HG02798 (cell line): ENCODE data around the gene GJC2.
"Not testable (repeated sequence)": the region's sequence is repeated elsewhere in the genome, so short reads cannot be mapped to it uniquely, and the experiment has no call there.

Experiments used
- ATAC-seq: cut with Tn5 transposase; IDR thresholded peaks from one replicate; pipeline ENCODE4 v1.9.1; 2021; ENCODE audit warnings: mild to moderate bottlenecking; ENCODE audit not compliant: unreplicated experiment, poor library complexity

Gene GJC2

GRCh38 chr1:228181645-228182034, 31.9 kb downstream of the GJC2 start:
- no peak for ATAC-seq

GRCh38 chr1:228182296-228183030, 32.7 kb downstream of the GJC2 start:
- ATAC-seq = no peak

DNA sequence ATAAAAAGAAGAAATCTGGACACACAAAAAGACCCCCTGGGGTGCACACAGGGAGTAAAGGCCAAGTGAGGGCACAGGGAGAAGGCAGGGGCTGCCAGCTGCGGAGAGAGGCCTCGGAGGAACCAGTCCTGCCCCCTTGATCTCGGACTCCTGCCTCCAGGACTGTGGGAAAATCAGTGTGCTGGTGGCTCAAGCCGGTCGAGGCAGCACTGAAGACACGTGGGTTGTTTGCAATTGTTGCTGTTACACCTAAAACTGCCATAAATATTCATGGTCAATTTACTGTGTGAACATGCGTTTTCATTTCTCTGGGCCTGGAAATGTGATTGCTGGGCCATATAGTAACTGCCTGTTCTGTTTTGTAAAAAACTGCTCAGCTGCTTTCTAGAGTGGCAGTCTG, 34.4 kb downstream of the GJC2 start:
- no peak for ATAC-seq

GRCh38 chr1:228185641-228185965, 35.9 kb downstream of the GJC2 start:
- no peak for ATAC-seq

DNA sequence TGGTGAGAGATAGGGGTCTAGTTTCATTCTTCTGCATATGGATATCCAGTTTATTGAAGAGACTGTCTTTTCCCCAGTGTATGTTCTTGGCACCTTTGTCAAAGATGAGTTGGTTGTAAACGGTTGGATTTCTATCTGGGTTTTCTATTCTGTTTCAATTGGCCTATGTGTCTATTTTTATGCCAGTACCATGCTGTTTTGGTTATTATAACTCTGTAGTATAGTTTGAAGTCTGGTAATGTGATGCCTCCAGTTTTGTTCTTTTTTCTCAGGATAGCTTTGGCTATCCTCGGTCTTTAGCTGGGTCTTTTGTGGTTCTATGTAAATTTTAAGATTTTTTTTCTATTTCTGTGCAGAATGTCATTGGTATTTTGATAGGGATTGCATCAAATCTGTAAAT, 38.5 kb downstream of the GJC2 start:
- ATAC-seq = not testable (repeated sequence)

GRCh38 chr1:228190182-228190581, 40.5 kb downstream of the GJC2 start:
- ATAC-seq = no peak

DNA sequence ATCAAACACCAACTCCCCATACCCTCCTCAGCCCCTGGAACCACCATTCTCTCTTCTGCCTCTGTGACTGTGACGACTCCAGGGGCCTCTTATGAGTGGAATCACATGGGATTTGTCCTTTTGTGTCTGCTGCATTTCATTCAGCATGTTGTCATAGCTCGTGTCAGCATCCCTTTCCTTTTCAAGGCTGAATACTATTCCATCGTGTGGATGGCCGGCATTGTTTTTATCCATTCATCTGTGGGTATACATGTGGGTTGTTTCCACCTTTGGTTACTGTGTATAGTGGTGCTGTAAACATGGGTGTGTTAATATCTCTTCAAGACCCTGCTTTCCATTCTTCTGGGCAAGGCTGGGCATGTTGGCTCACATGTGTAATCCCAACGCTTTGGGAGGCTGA, 41.0 kb downstream of the GJC2 start:
- ATAC-seq = no peak

DNA sequence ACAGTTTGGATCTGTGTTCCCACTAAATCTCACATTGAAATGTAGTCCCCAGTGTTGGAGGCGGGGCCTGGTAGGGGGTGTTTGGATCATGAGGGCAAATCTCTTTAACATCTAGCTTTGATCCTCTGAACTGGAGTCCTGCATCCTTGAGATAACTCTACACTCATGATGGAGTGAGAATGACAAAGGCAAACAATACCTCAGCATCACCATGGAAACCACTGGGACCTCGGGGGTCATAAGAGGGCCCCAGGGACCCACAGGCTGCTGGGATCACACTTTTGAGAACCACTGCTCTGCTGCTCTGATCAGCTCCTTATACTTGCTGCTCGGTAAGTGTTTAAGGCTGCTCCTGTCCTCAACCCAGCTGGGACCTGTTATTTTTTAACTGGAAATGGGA, 44.7 kb downstream of the GJC2 start:
- ATAC-seq = no peak

GRCh38 chr1:228194921-228195812, 45.4 kb downstream of the GJC2 start:
- ATAC-seq = no peak

- ATAC-seq = no peak
Observed at GRCh38 chr1:228197555-228198147, 47.9 kb downstream of the GJC2 start.

DNA sequence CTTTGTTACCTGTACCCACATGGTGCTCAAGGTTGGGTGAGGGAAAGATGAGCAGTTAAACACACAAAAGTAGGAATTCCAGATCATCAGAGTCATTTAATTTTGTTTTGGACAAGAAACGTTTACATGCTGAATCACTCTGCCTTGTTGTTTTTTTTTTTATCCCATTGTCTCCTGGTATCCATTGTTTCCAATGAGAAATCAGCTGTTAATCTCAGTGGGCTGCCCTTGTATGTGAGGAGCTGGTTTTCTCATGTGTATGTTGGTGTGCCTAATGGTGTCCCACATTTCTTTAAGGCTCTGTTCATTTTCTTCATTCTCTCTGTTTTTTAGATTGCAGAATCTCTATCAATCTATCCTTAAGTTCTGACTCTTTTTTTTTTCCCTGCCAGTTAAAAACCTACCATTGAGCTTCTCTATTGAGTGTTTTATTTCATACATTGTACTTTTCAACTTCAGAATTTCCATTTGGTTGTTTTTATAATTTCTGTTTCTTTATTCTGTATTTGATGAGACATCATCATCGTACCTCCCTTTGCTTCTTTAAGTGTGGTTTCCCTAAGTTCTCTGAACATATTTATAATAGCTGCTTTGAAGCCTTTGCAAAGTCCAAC, 49.4 kb downstream of the GJC2 start:
- no peak for ATAC-seq

- no peak for ATAC-seq
Observed at GRCh38 chr1:228204958-228205357, 55.2 kb downstream of the GJC2 start.

- ATAC-seq = no peak
Observed at GRCh38 chr1:228205526-228206436, 56.1 kb downstream of the GJC2 start.

DNA sequence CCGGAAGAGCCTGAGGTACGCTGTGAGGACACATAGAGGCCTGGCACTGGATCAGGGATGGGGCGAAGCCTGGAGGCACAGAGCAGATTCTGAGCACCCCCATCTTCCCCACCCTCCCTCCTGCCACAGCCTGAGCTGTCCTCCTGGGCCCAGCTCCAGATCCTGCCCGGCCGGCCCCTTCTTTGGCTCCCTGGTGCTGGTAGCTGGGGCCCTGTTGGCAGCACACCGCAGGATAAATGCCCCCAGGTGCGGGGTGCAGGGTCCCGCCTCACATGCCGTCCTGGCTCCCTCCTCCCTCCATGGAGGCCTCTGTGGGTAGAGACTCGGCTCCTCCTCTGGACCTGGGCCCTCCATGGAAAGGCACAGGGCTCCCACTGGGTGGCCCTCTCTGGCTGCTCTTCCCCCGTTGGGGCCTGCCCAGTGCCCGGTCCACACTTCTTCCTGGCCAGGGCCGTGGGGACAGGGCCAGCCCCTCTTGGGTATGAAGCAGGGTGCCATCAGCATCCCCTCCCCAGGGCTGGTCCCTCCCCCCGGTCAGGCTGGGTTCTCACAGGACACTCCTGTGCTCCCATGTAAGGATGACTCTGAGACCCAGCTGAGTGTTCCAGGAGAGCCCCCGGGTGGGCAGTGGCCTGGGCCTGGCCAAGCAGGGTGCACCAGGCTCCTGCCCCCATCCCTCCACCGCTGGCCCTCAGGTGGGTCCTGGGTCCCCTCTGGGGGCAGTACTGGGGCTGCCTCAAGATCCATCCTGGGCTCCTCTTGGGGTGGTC, 57.0 kb downstream of the GJC2 start:
- no peak for ATAC-seq

DNA sequence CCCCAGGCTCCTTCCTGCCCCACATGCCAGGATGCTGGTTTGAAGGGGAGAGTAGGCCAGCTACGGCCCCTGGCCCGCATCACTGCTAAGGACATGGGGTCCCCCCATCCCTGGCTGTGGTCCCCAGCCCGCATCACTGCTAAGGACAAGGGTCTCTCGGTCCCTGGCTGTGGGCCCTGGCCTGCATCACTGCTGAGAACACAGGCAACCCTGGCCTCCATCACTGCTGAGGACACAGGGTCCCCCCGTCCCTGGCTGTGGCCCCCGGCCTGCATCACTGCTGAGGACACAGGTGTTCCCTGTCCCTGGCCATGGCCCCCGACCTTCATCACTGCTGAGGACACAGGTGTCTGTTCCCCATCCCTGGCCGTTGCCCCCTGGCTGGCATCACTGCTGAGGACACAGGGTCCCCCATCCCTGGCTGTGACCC, 57.7 kb downstream of the GJC2 start:
- ATAC-seq = no peak

- ATAC-seq = no peak
Observed at GRCh38 chr1:228207851-228208821, 58.4 kb downstream of the GJC2 start, which contains the start of gene OBSCN. Gene OBSCN (plus strand): TSS chr1:228208044. CDS start chr1:228211784, 3,740 bp downstream.

- no peak for ATAC-seq
Observed at GRCh38 chr1:228208831-228209551, 59.3 kb downstream of the GJC2 start.
